Hippocampal formation (tissue), 2 donors: ENCODE data around the gene PRIMA1.

Experiments used
- DNase-seq, 2 donors: peaks; one replicate each; lab custom pipeline; 2025; lab: John Stamatoyannopoulos, UW

The PRIMA1 gene

GRCh38 chr14:93797071-93797470 lies 8.8 kb upstream of the PRIMA1 start:
- DNase-seq = no peak

GRCh38 chr14:93794756-93795155 lies 6.5 kb upstream of the PRIMA1 start:
- no peak for DNase-seq

GRCh38 chr14:93793555-93794324 lies 5.5 kb upstream of the PRIMA1 start:
- DNase-seq = no peak

- no peak for DNase-seq
Observed at GRCh38 chr14:93792391-93792790, 4.1 kb upstream of the PRIMA1 start.

GRCh38 chr14:93790966-93791365 lies 2.7 kb upstream of the PRIMA1 start:
- no peak for DNase-seq

- no peak for DNase-seq
Observed at GRCh38 chr14:93789228-93790130, 1.2 kb upstream of the PRIMA1 start.

- DNase-seq = peak; percentile 66 to 80
Observed at GRCh38 chr14:93788543-93789227, 400 bp upstream of the PRIMA1 start.

- no peak for DNase-seq
Observed at GRCh38 chr14:93787465-93788292, 606 bp downstream of the PRIMA1 start.

GRCh38 chr14:93785423-93785822 lies 2.9 kb downstream of the PRIMA1 start:
- DNase-seq = no peak

- no peak for DNase-seq
Observed at GRCh38 chr14:93784878-93785277, 3.4 kb downstream of the PRIMA1 start.

GRCh38 chr14:93780813-93781400 lies 7.4 kb downstream of the PRIMA1 start:
- DNase-seq = no peak

GRCh38 chr14:93778856-93779629 lies 9.2 kb downstream of the PRIMA1 start:
- peak in 1 of 2 donors; percentile 33 for DNase-seq

GRCh38 chr14:93778453-93778852 lies 9.8 kb downstream of the PRIMA1 start:
- DNase-seq = peak in 1 of 2 donors; percentile 17

- DNase-seq = no peak
Observed at GRCh38 chr14:93775744-93776143, 12.5 kb downstream of the PRIMA1 start.

- DNase-seq = no peak
Observed at GRCh38 chr14:93775158-93775557, 13.1 kb downstream of the PRIMA1 start.

GRCh38 chr14:93772263-93772662 lies 16.0 kb downstream of the PRIMA1 start:
- no peak for DNase-seq

GRCh38 chr14:93765970-93766369 lies 22.3 kb downstream of the PRIMA1 start:
- DNase-seq = no peak

GRCh38 chr14:93765155-93765554 lies 23.1 kb downstream of the PRIMA1 start:
- DNase-seq = no peak

- no peak for DNase-seq
Observed at GRCh38 chr14:93764211-93764659, 24.1 kb downstream of the PRIMA1 start.

GRCh38 chr14:93759719-93760307 lies 28.5 kb downstream of the PRIMA1 start:
- peak; percentile 12 to 45 for DNase-seq
